ENCODE results near the gene RFK. TPM values are rescaled to one million over a fixed set of nuclear protein-coding genes. Genes with fewer than 3 reads are reported as not detected.

RFK gene
- total RNA-seq, 1 donor from 2014 or later = 18.1 TPM

- no peaks in the 10 kb centered on the region for H3K4me1 Mint-ChIP-seq (ENCODE audit: low read depth)
Measured at GRCh38 chr9:76433836-76434235, 39.6 kb upstream of the RFK start.

DNA sequence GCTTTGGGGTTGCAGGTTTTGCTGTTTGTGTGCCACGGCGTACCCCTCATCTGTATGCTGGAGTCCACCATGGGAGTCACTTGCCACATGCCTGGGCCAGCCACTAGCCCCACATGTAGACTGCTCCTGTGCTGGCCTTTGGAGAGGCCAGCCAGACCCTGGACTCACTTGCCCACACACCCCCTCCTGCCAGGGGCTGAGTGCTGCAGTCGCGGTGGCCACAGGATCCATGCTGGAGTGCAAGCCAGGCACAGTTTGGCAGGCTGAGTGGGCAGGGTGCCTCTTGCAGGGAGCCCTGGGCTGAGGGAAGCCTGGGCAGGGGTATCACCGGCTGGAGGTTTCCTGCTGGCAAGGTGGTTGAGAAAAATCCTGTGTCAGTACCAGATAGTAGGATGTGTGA lies 39.2 kb upstream of the RFK start:
- Mint-ChIP-seq H3K4me1 (ENCODE audit: low read depth) (no peaks in the 10 kb centered on the region), H3K36me3 (ENCODE audit: low read depth) (no peaks in the 10 kb centered on the region), H3K9me3 (ENCODE audit: low read depth) (no peaks in the 10 kb centered on the region), H3K4me3 (ENCODE audit: unreplicated experiment) (no peak overlapping the region), H3K27ac (ENCODE audit: unreplicated experiment) (no peak overlapping the region), H3K27me3 (ENCODE audit: low read depth) (no peaks in the 10 kb centered on the region)
- no peak for DNase-seq (ENCODE audit: low spot score)
- TF ChIP-seq CTCF (IDR thresholded peaks at IDR 0.05) = no peak

More at GRCh38 chr9:76433836-76434235, 39.6 kb upstream of the RFK start:
- Mint-ChIP-seq H3K27me3 (ENCODE audit: low read depth) (no peaks in the 10 kb centered on the region), H3K9me3 (ENCODE audit: low read depth) (no peaks in the 10 kb centered on the region), H3K36me3 (ENCODE audit: low read depth) (no peaks in the 10 kb centered on the region), H3K4me3 (ENCODE audit: unreplicated experiment) (no peak overlapping the region), H3K27ac (ENCODE audit: unreplicated experiment) (no peak overlapping the region)
- TF ChIP-seq CTCF (IDR thresholded peaks at IDR 0.05) = no peak
- no peak for DNase-seq (ENCODE audit: low spot score)

DNA sequence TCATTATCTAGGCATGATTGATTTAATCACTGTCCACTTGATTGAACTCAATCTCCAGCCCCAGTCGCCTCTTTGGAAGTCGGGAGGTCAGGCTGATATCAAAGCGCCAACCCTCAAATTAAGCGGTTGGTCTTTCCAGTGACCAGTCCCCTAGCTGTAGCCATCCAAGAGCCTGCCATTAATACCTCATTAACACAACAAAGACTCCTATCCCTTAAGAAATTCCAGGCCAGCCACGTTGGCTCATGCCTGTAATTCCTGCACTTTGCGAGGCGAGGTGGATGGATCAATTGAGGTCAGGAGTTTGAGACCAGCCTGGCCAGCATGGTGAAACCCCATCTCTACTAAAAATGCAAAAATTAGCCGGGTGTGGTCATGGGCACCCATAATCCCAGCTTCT lies 37.4 kb upstream of the RFK start:
- no peaks in the 10 kb centered on the region for H3K4me1 Mint-ChIP-seq (ENCODE audit: low read depth)
- no peaks in the 10 kb centered on the region for H3K27me3 Mint-ChIP-seq (ENCODE audit: low read depth)
- no peaks in the 10 kb centered on the region for H3K9me3 Mint-ChIP-seq (ENCODE audit: low read depth)
- no peak for TF ChIP-seq CTCF (IDR thresholded peaks at IDR 0.05)
- H3K36me3 Mint-ChIP-seq (ENCODE audit: low read depth) = no peaks in the 10 kb centered on the region
- no peak for DNase-seq (ENCODE audit: low spot score)
- no peak overlapping the region for H3K4me3 Mint-ChIP-seq (ENCODE audit: unreplicated experiment)
- H3K27ac Mint-ChIP-seq (ENCODE audit: unreplicated experiment) = no peak overlapping the region

DNA sequence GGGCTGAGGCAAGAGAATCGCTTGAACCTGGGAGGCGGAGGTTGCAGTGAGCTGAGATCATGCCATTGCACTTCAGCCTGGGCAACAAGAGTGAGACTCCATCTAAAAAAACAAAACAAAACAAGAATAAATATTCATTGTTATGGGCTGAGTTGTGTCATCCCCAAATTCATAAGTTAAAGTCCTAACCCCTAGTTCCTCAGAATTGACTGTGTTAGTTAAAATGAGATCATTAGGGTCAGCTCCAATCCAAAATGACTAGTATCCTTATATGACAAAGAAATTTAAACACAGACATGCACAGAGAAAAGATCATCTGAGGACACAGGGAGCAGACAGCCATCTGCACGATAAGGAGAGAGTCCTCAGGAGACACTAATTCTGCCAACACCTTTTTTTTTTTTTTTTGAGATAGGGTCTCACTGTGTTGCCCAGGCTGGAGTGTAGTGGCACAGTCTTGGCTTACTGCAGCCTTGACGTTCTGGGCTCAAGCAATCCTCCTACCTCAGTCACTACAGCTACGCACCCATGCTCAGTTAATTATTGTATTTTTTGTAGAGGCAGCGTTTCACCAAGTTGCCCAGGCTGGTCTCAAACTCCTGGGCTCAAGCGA lies 32.7 kb upstream of the RFK start:
- DNase-seq (ENCODE audit: low spot score) = no peak
- no peaks in the 10 kb centered on the region for H3K9me3 Mint-ChIP-seq (ENCODE audit: low read depth)
- H3K27ac Mint-ChIP-seq (ENCODE audit: unreplicated experiment) = no peak overlapping the region
- no peak overlapping the region for H3K4me3 Mint-ChIP-seq (ENCODE audit: unreplicated experiment)
- no peaks in the 10 kb centered on the region for H3K36me3 Mint-ChIP-seq (ENCODE audit: low read depth)
- TF ChIP-seq CTCF (IDR thresholded peaks at IDR 0.05) = no peak
- H3K4me1 Mint-ChIP-seq (ENCODE audit: low read depth) = no peaks in the 10 kb centered on the region
- no peaks in the 10 kb centered on the region for H3K27me3 Mint-ChIP-seq (ENCODE audit: low read depth)

GRCh38 chr9:76425677-76426453 lies 31.6 kb upstream of the RFK start:
- Mint-ChIP-seq H3K4me1 (ENCODE audit: low read depth) (no peaks in the 10 kb centered on the region), H3K9me3 (ENCODE audit: low read depth) (no peaks in the 10 kb centered on the region), H3K4me3 (ENCODE audit: unreplicated experiment) (no peak overlapping the region), H3K36me3 (ENCODE audit: low read depth) (no peaks in the 10 kb centered on the region), H3K27ac (ENCODE audit: unreplicated experiment) (no peak overlapping the region), H3K27me3 (ENCODE audit: low read depth) (no peaks in the 10 kb centered on the region)
- no peak for TF ChIP-seq CTCF (IDR thresholded peaks at IDR 0.05)
- no peak for DNase-seq (ENCODE audit: low spot score)

Measured in chondrocyte (in vitro differentiated cells).